Testis (tissue), 5 donors: Measurements from ENCODE around the gene ABO. TPM values are rescaled to one million over a fixed set of nuclear protein-coding genes. Genes with fewer than 3 reads are reported as not detected.

Experiments
- DNase-seq: peaks from one replicate; pipeline ENCODE4 v3.0.0-alpha.2; 2019
- H3K27ac ChIP-seq, 2 donors: fragments of 200-600 bp; sonication (generic); one replicate each; pipeline ENCODE4 v1.5.1; 2019
- H3K27me3 ChIP-seq: fragments of 200-600 bp; sonication (generic); one replicate; pipeline ENCODE4 v1.5.1; 2019
- H3K36me3 ChIP-seq: fragments of 200-600 bp; sonication (generic); one replicate; pipeline ENCODE4 v1.5.1; 2017; ENCODE audit warnings: low read depth; ENCODE audit errors: missing control alignments
- H3K4me1 ChIP-seq: fragments of 200-600 bp; sonication (generic); one replicate; pipeline ENCODE4 v1.5.1; 2019
- H3K4me3 ChIP-seq, 2 donors: fragments of 200-600 bp; sonication (generic); one replicate each; pipeline ENCODE4 v1.5.1; 2017 to 2019
- H3K9me3 ChIP-seq: fragments of 200-600 bp; sonication (generic); one replicate; pipeline ENCODE4 v1.5.1; 2017
- CTCF ChIP-seq, 3 experiments: fragments of 450-650 bp in 2 of 3; fragments of 200-600 bp in 1 of 3; sonication (generic) in 1 of 3; IDR thresholded peaks; one replicate each; pipeline ENCODE4 v1.5.1; 2016 to 2019; ENCODE audit warnings: antibody characterized with exemption in 3 of 3, mild to moderate bottlenecking in 2 of 3, moderate library complexity in 1 of 3
- POLR2A ChIP-seq: fragments of 450-650 bp; IDR thresholded peaks from one replicate; pipeline ENCODE4 v1.6.1; 2017; ENCODE audit warnings: antibody characterized with exemption, mild to moderate bottlenecking, moderate library complexity
- WGBS, 2 donors: methylation state at CpG; one replicate each; pipeline ENCODE4 v1.1.5; 2018; 5-methylcytosine and 5-hydroxymethylcytosine counted together
- intact Hi-C: fragments of 100-400 bp; cut with DNase I; formaldehyde crosslinking; loops from one replicate; pipeline ENCODE4 v1.15.1; 2023; ENCODE audit warnings: low total_unique reads
- long read RNA-seq, 2 donors: transcript quantifications; one replicate each; lab custom pipeline, GENCODE V29; 2026
- polyA plus RNA-seq: library from polyadenylated mRNA; stranded (reverse); fragments of 350-450 nt; fragmentation: Illumina TruSeq; extraction: RNeasy Lipid Tissue Mini Kit (QIAGEN cat#74804); gene quantifications from one replicate; pipeline ENCODE4 v1.2.3, GENCODE V29; 2014; ENCODE audit warnings: low read depth, low replicate concordance; ENCODE audit not compliant: insufficient read depth
- total RNA-seq, 2 donors: library from RNA; depleted of rRNA; stranded (reverse); fragments of >200 nt; gene quantifications; one replicate each; pipeline ENCODE4 v1.2.3, GENCODE V29; 2016

The ABO gene
- total RNA-seq (10 to 100 TPM; 25.6 to 31.1 TPM), polyA plus RNA-seq (10.4 TPM)
- long read RNA-seq, donor 1, full-length matches to known transcripts = 2 of 2 reads
- long read RNA-seq, donor 1, partial matches to known transcripts = 0 of 2 reads
- long read RNA-seq, donor 1, other reads (novel, unspliced or antisense) = 0 of 2 reads
- long read RNA-seq, donor 2, full-length matches to known transcripts = 1 of 1 reads
- long read RNA-seq, donor 2, partial matches to known transcripts = 0 of 1 reads
- long read RNA-seq, donor 2, other reads (novel, unspliced or antisense) = 0 of 1 reads

DNA sequence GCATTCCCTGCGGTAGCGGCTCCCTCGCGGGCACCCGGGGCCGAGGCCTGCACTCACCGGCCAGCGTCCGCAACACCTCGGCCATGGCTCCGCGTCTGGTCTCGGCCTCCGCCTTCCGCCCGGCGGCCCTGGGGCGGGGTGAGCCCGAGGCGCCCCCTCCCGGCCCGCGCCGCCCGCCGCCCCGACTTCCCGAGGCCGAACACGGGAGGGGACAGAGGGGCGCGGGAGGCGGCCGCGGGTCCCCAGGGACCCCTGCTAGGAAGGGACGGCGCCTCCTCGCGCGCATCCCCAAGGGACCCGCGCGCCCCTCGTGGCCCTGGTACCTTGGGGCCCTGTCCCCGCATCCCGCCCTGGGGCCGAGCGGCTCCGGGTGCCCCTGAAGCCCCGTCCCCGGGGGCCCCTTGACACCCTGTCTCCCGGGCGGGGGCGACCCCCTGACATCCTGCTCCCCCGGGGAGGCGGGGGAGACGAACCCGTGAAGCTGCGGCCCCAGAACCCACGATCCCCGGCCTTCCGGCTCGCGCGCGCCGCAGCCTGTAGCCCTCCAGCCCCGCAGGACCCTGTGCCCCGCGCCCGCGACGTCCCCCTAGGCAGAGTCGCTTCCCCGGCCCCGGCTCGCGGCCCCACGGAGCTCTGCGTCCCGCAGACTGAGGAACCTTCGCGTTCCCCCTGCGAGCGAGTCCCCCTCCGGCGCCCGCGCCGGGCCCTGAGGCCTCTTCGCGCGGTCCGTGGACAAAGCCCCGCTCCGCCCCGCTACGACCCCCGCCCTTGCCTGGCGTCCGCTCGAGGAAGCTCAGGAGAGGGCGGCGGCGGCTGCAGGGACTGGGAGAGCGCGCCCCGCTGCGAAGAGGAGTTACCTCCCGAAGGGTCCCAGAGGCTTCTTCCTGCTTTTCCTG lies at the start of gene ABO:
ABO (minus strand) TSS at position 97 of the 896 bp plus-strand sequence.
- H3K4me3 ChIP-seq = peak within 1 kb of the TSS; percentile 72 to 91
- peak; percentile 61 for DNase-seq
- no peaks in the 10 kb centered on the region for H3K27me3 ChIP-seq
- peak within 1 kb of the TSS; percentile 95 to 98 for H3K27ac ChIP-seq
- WGBS, 2 donors = 0% methylated on average over 1 to 96 of the region's 110 CpGs
- H3K36me3 ChIP-seq = no peaks in the 10 kb centered on the region
- intact Hi-C loops = no loop called here
- TF ChIP-seq POLR2A = no peak
- TF ChIP-seq CTCF (IDR thresholded peaks at IDR 0.05) = peak; percentile 38 to 56 (median 45)
- no peaks in the 10 kb centered on the region for H3K9me3 ChIP-seq
- H3K4me1 ChIP-seq = peaks cover 14% of the 10 kb centered on the region

GRCh38 chr9:133323991-133324703 lies 49.1 kb upstream of the ABO start:
- Histone ChIP-seq H3K9me3 (no peaks in the 10 kb centered on the region), H3K4me3 (no peak overlapping the region), H3K27me3 (no peaks in the 10 kb centered on the region), H3K27ac (no peak overlapping the region), H3K4me1 (no peaks in the 10 kb centered on the region), H3K36me3 (no peaks in the 10 kb centered on the region)
- intact Hi-C loops = loop anchor here (10.0 kb wide), 1 partner anchor 139 kb away; no protein-coding TSS in a partner anchor
- TF ChIP-seq POLR2A (no peak), CTCF (IDR thresholded peaks at IDR 0.05) (no peak)
- WGBS, 2 donors = 86 to 91% methylated on average over 13 of the region's 13 CpGs
- DNase-seq = no peak

- no peaks in the 10 kb centered on the region for H3K27me3 ChIP-seq
- H3K9me3 ChIP-seq = no peaks in the 10 kb centered on the region
- 89 to 90% methylated on average over 10 of the region's 10 CpGs for WGBS, 2 donors
- no peak overlapping the region for H3K27ac ChIP-seq
- intact Hi-C loops = loop anchor here (10.0 kb wide), 1 partner anchor 138 kb away; no protein-coding TSS in a partner anchor
- TF ChIP-seq POLR2A (no peak), CTCF (IDR thresholded peaks at IDR 0.05) (no peak)
- H3K4me1 ChIP-seq = no peaks in the 10 kb centered on the region
- no peak for DNase-seq
- no peak overlapping the region for H3K4me3 ChIP-seq
- no peaks in the 10 kb centered on the region for H3K36me3 ChIP-seq
Measured at GRCh38 chr9:133323211-133323610, 48.2 kb upstream of the ABO start.

DNA sequence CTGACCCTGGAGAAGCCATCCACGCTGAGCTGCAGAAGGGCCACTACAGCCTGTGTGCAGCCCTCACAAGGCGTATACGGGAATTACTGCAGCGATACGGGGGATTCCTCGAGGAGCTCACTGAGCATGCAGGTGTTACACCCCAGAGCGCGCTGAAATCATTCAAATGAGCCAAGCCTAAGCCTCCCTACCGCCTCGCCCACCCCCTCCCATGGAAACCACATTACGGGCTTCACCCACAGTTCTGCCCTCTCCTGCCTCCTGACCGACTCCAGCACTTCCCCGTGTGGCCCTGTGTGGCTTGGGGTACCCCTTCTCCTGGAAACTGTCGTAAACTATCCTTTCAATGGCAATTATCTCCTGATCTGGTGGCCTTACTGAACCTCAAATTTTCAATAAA lies 47.7 kb upstream of the ABO start:
- WGBS, 2 donors = 79 to 88% methylated on average over 14 of the region's 14 CpGs
- TF ChIP-seq CTCF (IDR thresholded peaks at IDR 0.05) (no peak), POLR2A (no peak)
- intact Hi-C loops = loop anchor here (10.0 kb wide), 1 partner anchor 138 kb away; no protein-coding TSS in a partner anchor

More for the DNA sequence above, 47.7 kb upstream of the ABO start:
- H3K27ac ChIP-seq = no peak overlapping the region
- no peaks in the 10 kb centered on the region for H3K9me3 ChIP-seq
- DNase-seq = no peak
- H3K27me3 ChIP-seq = no peaks in the 10 kb centered on the region
- no peak overlapping the region for H3K4me3 ChIP-seq
- no peaks in the 10 kb centered on the region for H3K36me3 ChIP-seq
- H3K4me1 ChIP-seq = no peaks in the 10 kb centered on the region
